ENCODE data around the gene STRN.
"Not testable (repeated sequence)": the region's sequence is repeated elsewhere in the genome, so short reads cannot be mapped to it uniquely, and the experiment has no call there.

GRCh38 chr2:36922629-36923028 is 43.7 kb downstream of the STRN start:
- not testable (repeated sequence) for TF ChIP-seq PATZ1 (CRISPR knock-in tag; IDR thresholded peaks at IDR 0.05; ENCODE audit: borderline replicate concordance); OSR1 (CRISPR knock-in tag; IDR thresholded peaks at IDR 0.05); ZNF8 (CRISPR knock-in tag; IDR thresholded peaks at IDR 0.05); GLIS3 (CRISPR knock-in tag; IDR thresholded peaks at IDR 0.05); ZFP3 (CRISPR knock-in tag; IDR thresholded peaks at IDR 0.05); SNAI2 (CRISPR knock-in tag; IDR thresholded peaks at IDR 0.05); CSDC2 (CRISPR knock-in tag; IDR thresholded peaks at IDR 0.05); PPARA (CRISPR knock-in tag; IDR thresholded peaks at IDR 0.05; ENCODE audit: borderline replicate concordance); ARNTL (CRISPR knock-in tag; IDR thresholded peaks at IDR 0.05; ENCODE audit: borderline replicate concordance, low read depth); ISL1 (CRISPR knock-in tag; IDR thresholded peaks at IDR 0.05); CREB5 (CRISPR knock-in tag; IDR thresholded peaks at IDR 0.05; ENCODE audit: low read depth); POU6F1 (CRISPR knock-in tag; IDR thresholded peaks at IDR 0.05; ENCODE audit: borderline replicate concordance, low read depth); ZFP30 (CRISPR knock-in tag; IDR thresholded peaks at IDR 0.05); RARB (CRISPR knock-in tag; IDR thresholded peaks at IDR 0.05)
